Subcutaneous adipose tissue (tissue), 4 donors: ENCODE measurements around the gene FAM53A. TPM values are rescaled to one million over a fixed set of nuclear protein-coding genes. Genes with fewer than 3 reads are reported as not detected.

Experiments used
- total RNA-seq, 4 donors: library from RNA; depleted of rRNA; stranded (reverse); fragments of >200 nt; gene quantifications; one replicate each; pipeline ENCODE4 v1.1.0, GENCODE V29; 2016
- TF ChIP-seq, protein P1 (sequence below): fragments of 450-650 bp; IDR thresholded peaks from one replicate; pipeline ENCODE4 v1.5.1; 2016; ENCODE audit warnings: low read depth, mild to moderate bottlenecking, control low read depth, antibody characterized with exemption, moderate library complexity

Gene FAM53A
- total RNA-seq, 4 donors from 2014 or later: 1.5 to 5.9 (median 3.8) TPM

- TF ChIP-seq, protein P1, sequence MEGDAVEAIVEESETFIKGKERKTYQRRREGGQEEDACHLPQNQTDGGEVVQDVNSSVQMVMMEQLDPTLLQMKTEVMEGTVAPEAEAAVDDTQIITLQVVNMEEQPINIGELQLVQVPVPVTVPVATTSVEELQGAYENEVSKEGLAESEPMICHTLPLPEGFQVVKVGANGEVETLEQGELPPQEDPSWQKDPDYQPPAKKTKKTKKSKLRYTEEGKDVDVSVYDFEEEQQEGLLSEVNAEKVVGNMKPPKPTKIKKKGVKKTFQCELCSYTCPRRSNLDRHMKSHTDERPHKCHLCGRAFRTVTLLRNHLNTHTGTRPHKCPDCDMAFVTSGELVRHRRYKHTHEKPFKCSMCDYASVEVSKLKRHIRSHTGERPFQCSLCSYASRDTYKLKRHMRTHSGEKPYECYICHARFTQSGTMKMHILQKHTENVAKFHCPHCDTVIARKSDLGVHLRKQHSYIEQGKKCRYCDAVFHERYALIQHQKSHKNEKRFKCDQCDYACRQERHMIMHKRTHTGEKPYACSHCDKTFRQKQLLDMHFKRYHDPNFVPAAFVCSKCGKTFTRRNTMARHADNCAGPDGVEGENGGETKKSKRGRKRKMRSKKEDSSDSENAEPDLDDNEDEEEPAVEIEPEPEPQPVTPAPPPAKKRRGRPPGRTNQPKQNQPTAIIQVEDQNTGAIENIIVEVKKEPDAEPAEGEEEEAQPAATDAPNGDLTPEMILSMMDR: no peak
Observed at GRCh38 chr4:1720163-1720983, 36.3 kb upstream of the FAM53A start.

- TF ChIP-seq, protein P1: no peak
Observed at GRCh38 chr4:1718095-1718850, 34.2 kb upstream of the FAM53A start.

- TF ChIP-seq, protein P1: no peak
Observed at GRCh38 chr4:1717129-1718094, 33.3 kb upstream of the FAM53A start.

DNA sequence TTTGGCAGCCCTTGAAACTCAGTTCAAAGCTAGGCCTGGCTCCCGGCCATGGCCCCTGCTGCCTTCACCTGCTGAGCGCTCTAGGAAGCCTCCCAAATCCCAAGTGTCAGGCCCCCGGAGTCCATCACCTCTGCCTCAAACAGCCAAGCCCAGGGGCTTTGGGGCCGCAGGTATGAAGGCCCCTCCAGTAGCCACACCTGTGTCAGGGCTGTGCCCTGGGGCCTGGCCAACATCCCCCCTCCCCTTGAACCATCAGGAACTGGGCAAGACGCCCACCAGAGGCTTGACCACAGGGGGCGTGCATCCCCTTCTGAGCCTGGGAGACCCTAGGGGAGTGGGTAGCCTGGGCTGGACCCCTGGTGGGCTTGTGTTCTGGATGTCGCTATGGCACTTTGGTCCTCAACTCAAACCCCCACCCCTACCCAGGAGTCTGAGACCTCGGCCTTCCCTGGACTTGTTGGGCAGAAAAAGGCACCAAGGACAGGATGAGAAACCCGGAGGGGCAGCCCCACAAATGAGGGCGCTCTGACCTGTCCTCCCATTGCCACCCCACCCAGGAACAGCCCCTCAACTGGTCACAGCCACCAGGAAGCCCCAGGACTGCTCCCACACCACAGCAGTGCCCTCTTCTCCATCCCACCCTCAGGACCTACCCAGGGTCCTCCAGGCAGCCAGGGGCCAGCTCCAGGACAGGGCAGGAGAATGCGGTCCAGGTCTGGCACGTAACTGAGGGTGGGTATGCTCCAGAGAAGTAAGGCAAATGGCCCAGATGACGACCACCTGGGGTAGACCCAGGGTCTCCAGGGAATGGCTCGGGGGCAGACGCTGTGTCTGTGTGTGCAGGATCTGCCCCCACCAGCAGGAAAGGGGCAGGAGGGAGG lies 32.2 kb upstream of the FAM53A start:
- TF ChIP-seq, protein P1: no peak

DNA sequence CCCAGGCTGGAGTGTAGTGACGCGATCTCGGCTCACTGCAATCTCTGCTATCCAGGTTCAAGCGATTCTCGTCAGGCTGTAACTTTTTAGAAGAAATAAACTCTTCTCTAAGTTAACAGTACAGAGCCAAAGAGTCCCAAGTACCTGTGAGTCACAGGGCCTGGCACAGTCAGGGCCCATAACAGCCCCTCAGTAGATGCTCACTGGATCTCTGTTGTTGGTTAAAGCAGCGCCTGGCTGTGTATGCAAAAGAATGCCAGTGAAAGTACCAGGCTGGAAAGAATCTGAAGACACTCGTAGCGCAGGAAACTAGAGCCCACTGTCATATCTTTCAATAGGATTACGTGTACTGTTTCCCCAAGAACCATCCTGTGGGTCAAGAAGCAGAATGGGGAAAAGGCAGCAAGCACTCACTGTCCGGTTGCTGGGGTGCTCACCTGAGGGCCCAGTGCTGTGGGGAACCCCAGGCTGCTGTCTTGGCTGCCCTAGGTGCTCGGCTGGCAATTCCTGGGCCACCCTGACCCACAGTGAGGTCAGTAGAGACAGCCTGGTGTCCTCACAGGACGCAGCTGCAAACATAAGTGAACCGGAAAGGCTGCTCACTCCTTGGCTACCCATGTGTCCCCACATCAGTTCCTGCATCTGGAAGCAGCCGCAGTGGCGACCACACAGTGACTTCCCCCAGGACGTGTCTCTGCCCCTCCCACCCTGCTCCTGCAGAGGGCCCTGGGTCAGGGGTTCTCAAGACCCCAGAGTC lies 31.1 kb upstream of the FAM53A start:
- TF ChIP-seq, protein P1: no peak
